NCI-H187 (cell line): Measurements from ENCODE around the gene SDHAF3.
"Not testable (repeated sequence)": the region's sequence is repeated elsewhere in the genome, so short reads cannot be mapped to it uniquely, and the experiment has no call there.

ENCODE experiments used
- DNase-seq, 2 experiments: peaks; one replicate each; lab custom pipeline; 2025; lab: John Stamatoyannopoulos, UW

Gene SDHAF3

GRCh38 chr7:97117372-97118188 is at the start of gene SDHAF3:
Gene SDHAF3, plus strand, starts transcription at chr7:97117698. Its CDS starts 26 bp downstream, at chr7:97117724.
- peak; percentile 94 to 98 for DNase-seq

GRCh38 chr7:97072025-97072424 is 45.5 kb upstream of the SDHAF3 start:
- DNase-seq = not testable (repeated sequence)

GRCh38 chr7:97075928-97076327 is 41.6 kb upstream of the SDHAF3 start:
- DNase-seq = no peak

- DNase-seq = no peak
These were observed 39.2 kb upstream of the SDHAF3 start for GRCh38 chr7:97078023-97078969.

- DNase-seq = no peak
These were observed 38.2 kb upstream of the SDHAF3 start for GRCh38 chr7:97079300-97079699.

GRCh38 chr7:97081521-97082300 is 35.8 kb upstream of the SDHAF3 start:
- DNase-seq = no peak

DNA sequence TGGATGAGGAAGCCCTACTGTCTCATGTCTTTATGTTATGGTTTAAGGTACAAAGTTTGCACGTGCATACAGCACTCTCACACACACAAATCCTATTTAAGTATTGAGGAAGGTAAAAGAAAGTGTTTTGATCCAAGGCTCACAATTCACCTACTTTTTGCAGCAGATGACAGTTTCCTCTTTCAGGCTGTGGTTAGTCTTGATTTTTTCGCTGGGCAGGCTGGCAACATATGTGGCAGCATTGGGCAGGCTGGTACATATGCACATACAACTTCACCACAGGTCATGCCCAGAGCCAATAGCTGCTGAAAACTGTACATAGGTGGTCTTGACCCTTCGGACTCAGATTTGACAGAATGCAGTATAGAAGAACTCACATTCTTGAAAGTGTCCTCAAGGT is 29.1 kb upstream of the SDHAF3 start:
- no peak for DNase-seq

DNA sequence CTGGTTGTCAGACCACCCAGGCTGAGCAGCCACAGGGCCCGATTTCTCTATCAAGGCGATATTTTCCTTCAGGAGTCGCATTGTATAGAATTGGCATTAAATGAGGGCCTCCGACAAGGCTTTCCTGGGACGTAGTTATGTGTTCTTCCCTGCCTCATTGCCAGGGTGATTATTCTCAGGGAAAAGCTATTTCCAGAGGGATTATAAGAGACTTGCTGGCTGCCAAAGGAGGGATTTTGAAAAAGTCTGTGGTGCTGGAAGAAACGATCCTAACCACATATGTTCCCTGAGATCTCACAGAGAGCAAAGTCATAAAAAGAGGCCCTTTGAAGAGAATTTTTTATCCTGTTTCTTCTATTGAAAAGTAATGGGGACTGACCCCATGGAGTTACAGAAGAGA is 27.7 kb upstream of the SDHAF3 start:
- no peak for DNase-seq

- DNase-seq = no peak
These were observed 26.6 kb upstream of the SDHAF3 start for GRCh38 chr7:97090761-97091353.

DNA sequence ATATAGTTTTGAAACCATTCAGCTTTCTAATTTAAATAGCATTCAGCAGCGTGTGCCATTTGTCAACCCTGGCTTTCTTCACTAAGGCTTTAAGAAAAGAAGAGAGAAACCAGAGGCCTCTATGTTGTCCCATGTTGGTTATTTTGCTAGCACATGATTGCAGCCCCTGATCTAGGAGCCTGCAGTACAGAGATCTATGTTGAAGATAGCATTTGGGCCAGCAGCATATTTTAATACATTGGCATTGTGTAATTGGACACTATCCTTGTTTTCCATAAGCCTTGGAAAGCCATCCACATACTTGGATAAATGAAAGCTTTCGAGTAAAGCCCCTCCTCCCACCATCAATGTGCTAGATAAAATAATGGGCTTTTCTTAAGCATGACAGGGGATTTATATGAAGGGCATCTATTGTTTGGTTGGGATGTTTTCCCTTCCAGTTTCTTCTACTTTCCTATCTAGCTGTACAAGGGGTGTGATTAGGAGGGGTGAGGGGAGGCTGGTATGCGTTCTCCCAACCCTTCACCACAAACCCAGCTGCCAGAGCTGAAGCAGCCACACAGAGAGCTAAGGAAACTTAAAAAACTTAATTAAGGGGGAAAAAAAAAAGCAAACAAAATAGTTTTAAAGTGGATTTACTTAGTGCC is 23.1 kb upstream of the SDHAF3 start:
- no peak for DNase-seq

- DNase-seq = no peak
These were observed 21.5 kb upstream of the SDHAF3 start for GRCh38 chr7:97096037-97096436.

GRCh38 chr7:97096661-97097060 is 20.8 kb upstream of the SDHAF3 start:
- DNase-seq = no peak

- DNase-seq = peak; percentile 57 to 70
These were observed 12.7 kb upstream of the SDHAF3 start for GRCh38 chr7:97104719-97105238.

- no peak for DNase-seq
These were observed 10.2 kb upstream of the SDHAF3 start for GRCh38 chr7:97107192-97107800.

GRCh38 chr7:97116308-97116707 is 1.2 kb upstream of the SDHAF3 start:
- DNase-seq = no peak

- DNase-seq = no peak
These were observed 495 bp upstream of the SDHAF3 start for GRCh38 chr7:97117035-97117371.

- DNase-seq = no peak
These were observed 914 bp downstream of the SDHAF3 start for GRCh38 chr7:97118306-97118917.

- DNase-seq = no peak
These were observed 2.2 kb downstream of the SDHAF3 start for GRCh38 chr7:97119747-97120146.

GRCh38 chr7:97120713-97121457 is 3.4 kb downstream of the SDHAF3 start:
- no peak for DNase-seq
